H1 (cell line): ENCODE results near the gene CRYBB1. TPM values are rescaled to one million over a fixed set of nuclear protein-coding genes. Genes with fewer than 3 reads are reported as not detected.

Experiments used
- CTCF ChIA-PET: fragments of 300-600 bp; sonication (Branson Sonifier 250); formaldehyde crosslinking; loops from one replicate; lab custom pipeline; 2021; ENCODE audit not compliant: partially characterized antibody; lab: Charles Lee
- POLR2A ChIA-PET: fragments of 300-600 bp; sonication (Branson Sonifier 250); formaldehyde crosslinking; loops from one replicate; lab custom pipeline; 2021; ENCODE audit warnings: inconsistent platforms; ENCODE audit not compliant: partially characterized antibody; lab: Charles Lee
- DNase-seq, 2 experiments: peaks; one replicate each; pipeline versions ENCODE4 v3.0.0 to v3.0.0-alpha.2; 2010 to 2022; ENCODE audit warnings: low spot score in 2 of 2, low read depth in 1 of 2, mixed read lengths in 1 of 2
- FAIRE-seq: peaks from 2 replicates; lab custom pipeline; 2011; peaks lifted over from hg19 to GRCh38; lab: Jason Lieb, UNC
- H2AFZ ChIP-seq: 2 replicates; pipeline ENCODE4 v1.8.1; 2012; ENCODE audit warnings: low read length, inconsistent platforms
- H2AK5ac ChIP-seq: 2 replicates; pipeline ENCODE4 v1.6.1; 2013; ENCODE audit warnings: low read depth, low read length
- H2BK120ac ChIP-seq: replicated peaks from 2 replicates; pipeline ENCODE3; 2013; ENCODE audit warnings: low read depth, low read length, inconsistent platforms
- H2BK12ac ChIP-seq: 2 replicates; pipeline ENCODE4 v1.6.1; 2013; ENCODE audit warnings: low read depth, low read length
- H2BK15ac ChIP-seq: 2 replicates; pipeline ENCODE4 v1.6.1; 2013; ENCODE audit warnings: low read length
- H2BK20ac ChIP-seq: 2 replicates; pipeline ENCODE4 v1.6.1; 2013; ENCODE audit warnings: low read length
- H2BK5ac ChIP-seq: 2 replicates; pipeline ENCODE4 v1.6.1; 2013; ENCODE audit warnings: low read depth, low read length
- H3K14ac ChIP-seq: 2 replicates; pipeline ENCODE4 v1.6.1; 2013; ENCODE audit warnings: inconsistent platforms; ENCODE audit not compliant: insufficient read length
- H3K18ac ChIP-seq: 2 replicates; pipeline ENCODE4 v1.6.1; 2013; ENCODE audit warnings: low read length; ENCODE audit errors: extremely low read depth
- H3K23ac ChIP-seq: 2 replicates; pipeline ENCODE4 v1.6.1; 2013; ENCODE audit warnings: inconsistent platforms; ENCODE audit not compliant: insufficient read length
- H3K23me2 ChIP-seq: 2 replicates; pipeline ENCODE4 v1.6.1; 2013; ENCODE audit warnings: low read depth, low read length
- H3K27ac ChIP-seq: 2 replicates; pipeline ENCODE4 v1.6.1; 2011; ENCODE audit warnings: low read depth, low read length, inconsistent platforms
- H3K27me3 ChIP-seq, 4 experiments: replicated peaks in 1 of 4; 1 replicate in 1 of 4; 2 replicates in 3 of 4; pipeline versions ENCODE4 v1.6.1 to v1.8.1; 2011 to 2013; ENCODE audit warnings: low read length in 3 of 4, mild to moderate bottlenecking in 3 of 4, inconsistent platforms in 2 of 4, mixed read lengths in 2 of 4, moderate library complexity in 1 of 4; ENCODE audit not compliant: control insufficient read depth in 3 of 4, insufficient read depth in 3 of 4; ENCODE audit errors: extremely low read depth in 1 of 4
- H3K36me3 ChIP-seq, 4 experiments: 2 replicates each; pipeline versions ENCODE4 v1.6.1 to v1.8.1; 2011 to 2013; ENCODE audit warnings: mild to moderate bottlenecking in 4 of 4, low read length in 3 of 4, moderate library complexity in 2 of 4, control low read depth in 1 of 4, inconsistent platforms in 1 of 4; ENCODE audit not compliant: insufficient read depth in 4 of 4, control insufficient read depth in 2 of 4
- H3K4ac ChIP-seq: replicated peaks from 2 replicates; pipeline ENCODE3; 2013; ENCODE audit warnings: low read length, low read depth, mixed read lengths, inconsistent platforms; ENCODE audit not compliant: insufficient read length
- H3K4me1 ChIP-seq, 4 experiments: replicated peaks in 1 of 4; 1 replicate in 1 of 4; 2 replicates in 3 of 4; pipeline versions ENCODE4 v1.6.1 to v1.8.1; 2011 to 2013; ENCODE audit warnings: low read length in 3 of 4, inconsistent platforms in 2 of 4, mixed read lengths in 1 of 4; ENCODE audit not compliant: insufficient read depth in 4 of 4, control insufficient read depth in 3 of 4
- H3K4me2 ChIP-seq, 2 experiments: 2 replicates each; pipeline versions ENCODE4 v1.6.1 to v1.8.1; 2011 to 2013; ENCODE audit warnings: low read depth in 2 of 2, low read length in 2 of 2, control low read depth in 1 of 2, inconsistent platforms in 1 of 2, mild to moderate bottlenecking in 1 of 2; ENCODE audit not compliant: insufficient read depth in 1 of 2
- H3K4me3 ChIP-seq, 4 experiments: fragments of 200-600, 300-600 bp in 1 of 4; sonication (generic), shearing (Covaris generic), sonication (Bioruptor Twin) in 1 of 4; 2 replicates each; pipeline versions ENCODE4 v1.5.1 to v1.8.1; 2011 to 2016; ENCODE audit warnings: low read length in 4 of 4, low read depth in 3 of 4, control low read depth in 2 of 4, inconsistent platforms in 2 of 4, mild to moderate bottlenecking in 2 of 4, mixed read lengths in 1 of 4, moderate library complexity in 1 of 4; ENCODE audit not compliant: insufficient read depth in 2 of 4; ENCODE audit errors: extremely low read depth in 1 of 4
- H3K56ac ChIP-seq: replicated peaks from 2 replicates; pipeline ENCODE3; 2013; ENCODE audit warnings: low read depth, mild to moderate bottlenecking, mixed read lengths, low read length, inconsistent platforms; ENCODE audit not compliant: insufficient read length
- H3K79me1 ChIP-seq: 2 replicates; pipeline ENCODE4 v1.6.1; 2013; ENCODE audit warnings: low read depth, low read length, control low read depth
- H3K79me2 ChIP-seq, 2 experiments: 2 replicates each; pipeline versions ENCODE4 v1.6.1 to v1.8.1; 2012 to 2013; ENCODE audit warnings: low read length in 2 of 2, mild to moderate bottlenecking in 2 of 2, inconsistent platforms in 1 of 2; ENCODE audit not compliant: insufficient read depth in 2 of 2, control insufficient read depth in 1 of 2
- H3K9ac ChIP-seq, 4 experiments: replicated peaks in 1 of 4; 1 replicate in 1 of 4; 2 replicates in 3 of 4; pipeline versions ENCODE4 v1.6.1 to v1.8.1; 2011 to 2013; ENCODE audit warnings: low read depth in 3 of 4, low read length in 3 of 4, control low read depth in 2 of 4, mild to moderate bottlenecking in 2 of 4, moderate library complexity in 2 of 4, inconsistent platforms in 1 of 4; ENCODE audit errors: extremely low read depth in 1 of 4
- H3K9me3 ChIP-seq, 2 experiments: 2 replicates each; pipeline versions ENCODE4 v1.6.1 to v1.8.1; 2012 to 2013; ENCODE audit warnings: mild to moderate bottlenecking in 2 of 2, moderate library complexity in 2 of 2, control low read depth in 1 of 2, inconsistent platforms in 1 of 2, low read depth in 1 of 2, low read length in 1 of 2, mixed read lengths in 1 of 2; ENCODE audit not compliant: insufficient read depth in 2 of 2
- H4K20me1 ChIP-seq, 2 experiments: replicated peaks in 1 of 2; 2 replicates each; pipeline versions ENCODE3 to v1.8.1; 2011 to 2013; ENCODE audit warnings: inconsistent platforms in 2 of 2, low read length in 2 of 2, mild to moderate bottlenecking in 1 of 2; ENCODE audit not compliant: insufficient read depth in 2 of 2, control insufficient read depth in 1 of 2
- H4K5ac ChIP-seq: 2 replicates; pipeline ENCODE4 v1.6.1; 2013; ENCODE audit warnings: low read length, low read depth, mixed read lengths, inconsistent platforms; ENCODE audit not compliant: insufficient read length
- H4K8ac ChIP-seq: 2 replicates; pipeline ENCODE4 v1.8.0; 2013; ENCODE audit warnings: mild to moderate bottlenecking, moderate library complexity, low read length, inconsistent platforms; ENCODE audit not compliant: insufficient read depth; ENCODE audit errors: extremely low read depth
- H4K91ac ChIP-seq: replicated peaks from 2 replicates; pipeline ENCODE3; 2013; ENCODE audit warnings: low read length, mixed read lengths, inconsistent platforms; ENCODE audit not compliant: insufficient read length
- CEBPB ChIP-seq: IDR thresholded peaks from 2 replicates; pipeline ENCODE4 v1.6.1; 2012; ENCODE audit warnings: low read depth, low read length
- CHD2 ChIP-seq: IDR thresholded peaks from 2 replicates; pipeline ENCODE4 v1.6.1; 2012; ENCODE audit warnings: low read length, improper control_type of control experiment
- JUND ChIP-seq: IDR thresholded peaks from 2 replicates; pipeline ENCODE4 v1.6.1; 2011; ENCODE audit warnings: mild to moderate bottlenecking, improper control_type of control experiment, low read length
- KDM4A ChIP-seq: IDR thresholded peaks from one replicate; pipeline ENCODE4 v1.7.1; 2012; ENCODE audit warnings: low read depth, mild to moderate bottlenecking, moderate library complexity, low read length, inconsistent platforms; ENCODE audit not compliant: severe bottlenecking
- WGBS, 2 experiments: shearing (Covaris generic) in 1 of 2; methylation state at CpG; one replicate each; pipeline versions ENCODE4 v1.1.6 to v1.1.7; 2013 to 2015; ENCODE audit warnings: low lambda C conversion rate in 2 of 2, mixed read lengths in 2 of 2, inconsistent platforms in 1 of 2, low coverage in 1 of 2, missing lambda C conversion rate in 1 of 2; ENCODE audit not compliant: insufficient replicate concordance in 2 of 2, insufficient coverage in 1 of 2, insufficient read length in 1 of 2; ENCODE audit errors: extremely low coverage in 1 of 2, missing lambda C conversion rate in 1 of 2; 5-methylcytosine and 5-hydroxymethylcytosine counted together
- polyA plus RNA-seq, 7 experiments: library from polyadenylated mRNA; depleted of rRNA in 3 of 7; stranded (reverse) in 5 of 7; unstranded in 2 of 7; fragments of >200 nt in 5 of 7; fragments of 200-250 nt in 2 of 7; gene quantifications; 1 replicate in 5 of 7; 2 replicates in 1 of 7; 4 replicates in 1 of 7; pipeline versions ENCODE4 v1.2.1 to v1.2.3, GENCODE V29; 2011 to 2013; ENCODE audit warnings: missing spikeins in 2 of 7, mixed read lengths in 2 of 7
- total RNA-seq: library from RNA; stranded (reverse); fragmentation: NEBNext Ultra II Directional; extraction: Animal tissue kit (Norgen Biotek cat#: 25700); gene quantifications from 2 replicates; pipeline ENCODE4 v1.2.1, GENCODE V29; 2021

The CRYBB1 gene
- total and polyA plus RNA-seq, 2 of the 8 experiments (the other 6 are each of a cell fraction or from before 2014, with no cell fraction given), result 1.7 to 6.0 TPM

GRCh38 chr22:26552466-26552865 lies 65.4 kb downstream of the CRYBB1 start:
- Histone ChIP-seq H3K4me3 (no peak overlapping the region), H2BK20ac (no peak overlapping the region), H3K18ac (no peak overlapping the region), H3K4me1 (peaks cover 18 to 41% (median 28%) of the 10 kb centered on the region in 4 experiments), H4K5ac (no peak overlapping the region), H2AK5ac (no peak overlapping the region), H3K4ac (no peak overlapping the region), H3K79me1 (peaks cover 14% of the 10 kb centered on the region), H3K9me3 (no peaks in the 10 kb centered on the region), H3K23ac (no peak overlapping the region), H2BK15ac (no peak overlapping the region), H2AFZ (no peak overlapping the region), H3K27ac (no peak overlapping the region), H2BK5ac (no peak overlapping the region), H4K91ac (no peak overlapping the region), H3K27me3 (no peaks in the 10 kb centered on the region), H3K36me3 (no peaks in the 10 kb centered on the region), H3K23me2 (no peaks in the 10 kb centered on the region), H4K20me1 (peaks cover 4 to 6% of the 10 kb centered on the region in 2 experiments), H3K79me2 (peaks cover 9 to 73% of the 10 kb centered on the region in 2 experiments), H4K8ac (no peak overlapping the region), H2BK120ac (no peak overlapping the region), H2BK12ac (no peak overlapping the region), H3K56ac (no peak overlapping the region), H3K14ac (no peak overlapping the region), H3K9ac (peak overlapping the region in 1 of 4 experiments; percentile 28; a peak in 2 of 7 replicates), H3K4me2 (no peak overlapping the region)
- ChIA-PET POLR2A (interaction anchor here (1.0 to 1.4 kb wide), 3 partner anchors 27 to 35 kb away, joined by 3 to 4 read pairs (median 4); no protein-coding TSS in a partner anchor), CTCF (no interaction called here)
- DNase-seq (no peak), FAIRE-seq (no peak)
- TF ChIP-seq JUND (no peak), CHD2 (no peak), KDM4A (no peak), CEBPB (no peak)
- 77% methylated on average over 10 of the region's 10 CpGs; no CpG with 5 or more reads in 1 of the 2 experiments for WGBS, 2 experiments
